DOHH2 (cell line): ENCODE data around the gene LRRC52.

Experiments used
- EZH2phosphoT487 ChIP-seq: fragments of 200-600 bp; sonication (generic); IDR thresholded peaks from 2 replicates; pipeline ENCODE4 v1.6.1; 2017; ENCODE audit warnings: borderline replicate concordance, mild to moderate bottlenecking, antibody characterized with exemption, low read length, moderate library complexity, mixed read lengths
- TF ChIP-seq, protein P1 (sequence below): fragments of 200-600 bp; sonication (generic); IDR thresholded peaks from one replicate; pipeline ENCODE4 v1.5.1; 2014; ENCODE audit warnings: antibody characterized with exemption, mild to moderate bottlenecking, low read depth, low read length; ENCODE audit not compliant: poor library complexity, severe bottlenecking

DNA sequence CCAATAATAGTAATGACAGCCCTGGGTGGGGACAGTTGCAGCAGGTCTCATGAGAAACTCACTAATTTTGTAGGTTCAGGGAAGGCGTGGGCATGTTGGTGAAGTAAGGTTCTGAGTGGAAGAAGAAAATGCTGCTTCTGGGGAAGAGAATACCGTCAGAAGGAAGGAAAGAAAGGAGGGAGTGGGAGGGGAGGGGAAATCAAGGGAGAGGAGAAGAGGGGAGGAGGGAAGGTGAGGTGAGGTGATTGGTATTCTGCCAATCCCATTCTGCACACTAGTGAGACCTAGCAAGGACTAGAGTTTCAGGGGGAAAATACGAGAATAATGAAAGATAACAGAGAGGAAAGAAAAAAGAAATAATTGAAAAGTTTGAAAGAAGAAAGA, 54.9 kb downstream of the LRRC52 start:
- TF ChIP-seq, protein P1, sequence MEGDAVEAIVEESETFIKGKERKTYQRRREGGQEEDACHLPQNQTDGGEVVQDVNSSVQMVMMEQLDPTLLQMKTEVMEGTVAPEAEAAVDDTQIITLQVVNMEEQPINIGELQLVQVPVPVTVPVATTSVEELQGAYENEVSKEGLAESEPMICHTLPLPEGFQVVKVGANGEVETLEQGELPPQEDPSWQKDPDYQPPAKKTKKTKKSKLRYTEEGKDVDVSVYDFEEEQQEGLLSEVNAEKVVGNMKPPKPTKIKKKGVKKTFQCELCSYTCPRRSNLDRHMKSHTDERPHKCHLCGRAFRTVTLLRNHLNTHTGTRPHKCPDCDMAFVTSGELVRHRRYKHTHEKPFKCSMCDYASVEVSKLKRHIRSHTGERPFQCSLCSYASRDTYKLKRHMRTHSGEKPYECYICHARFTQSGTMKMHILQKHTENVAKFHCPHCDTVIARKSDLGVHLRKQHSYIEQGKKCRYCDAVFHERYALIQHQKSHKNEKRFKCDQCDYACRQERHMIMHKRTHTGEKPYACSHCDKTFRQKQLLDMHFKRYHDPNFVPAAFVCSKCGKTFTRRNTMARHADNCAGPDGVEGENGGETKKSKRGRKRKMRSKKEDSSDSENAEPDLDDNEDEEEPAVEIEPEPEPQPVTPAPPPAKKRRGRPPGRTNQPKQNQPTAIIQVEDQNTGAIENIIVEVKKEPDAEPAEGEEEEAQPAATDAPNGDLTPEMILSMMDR, result no peak
- no peak for TF ChIP-seq EZH2phosphoT487
